Epithelial cell of esophagus (primary cell): ENCODE results near the gene RREB1.

Experiments
- DNase-seq: peaks from one replicate; pipeline ENCODE4 v3.0.0; 2010; ENCODE audit warnings: low read depth
- H3K4me3 ChIP-seq: 2 replicates; pipeline ENCODE4 v1.5.1; 2011; ENCODE audit warnings: mild to moderate bottlenecking, low read length, control low read depth
- TF ChIP-seq, protein P1 (sequence below): IDR thresholded peaks from 2 replicates; pipeline ENCODE4 v1.5.1; 2011; ENCODE audit warnings: low read depth, mild to moderate bottlenecking, low read length, control low read depth, inconsistent platforms; ENCODE audit not compliant: insufficient read depth; ENCODE audit errors: missing control alignments

RREB1 gene

DNA sequence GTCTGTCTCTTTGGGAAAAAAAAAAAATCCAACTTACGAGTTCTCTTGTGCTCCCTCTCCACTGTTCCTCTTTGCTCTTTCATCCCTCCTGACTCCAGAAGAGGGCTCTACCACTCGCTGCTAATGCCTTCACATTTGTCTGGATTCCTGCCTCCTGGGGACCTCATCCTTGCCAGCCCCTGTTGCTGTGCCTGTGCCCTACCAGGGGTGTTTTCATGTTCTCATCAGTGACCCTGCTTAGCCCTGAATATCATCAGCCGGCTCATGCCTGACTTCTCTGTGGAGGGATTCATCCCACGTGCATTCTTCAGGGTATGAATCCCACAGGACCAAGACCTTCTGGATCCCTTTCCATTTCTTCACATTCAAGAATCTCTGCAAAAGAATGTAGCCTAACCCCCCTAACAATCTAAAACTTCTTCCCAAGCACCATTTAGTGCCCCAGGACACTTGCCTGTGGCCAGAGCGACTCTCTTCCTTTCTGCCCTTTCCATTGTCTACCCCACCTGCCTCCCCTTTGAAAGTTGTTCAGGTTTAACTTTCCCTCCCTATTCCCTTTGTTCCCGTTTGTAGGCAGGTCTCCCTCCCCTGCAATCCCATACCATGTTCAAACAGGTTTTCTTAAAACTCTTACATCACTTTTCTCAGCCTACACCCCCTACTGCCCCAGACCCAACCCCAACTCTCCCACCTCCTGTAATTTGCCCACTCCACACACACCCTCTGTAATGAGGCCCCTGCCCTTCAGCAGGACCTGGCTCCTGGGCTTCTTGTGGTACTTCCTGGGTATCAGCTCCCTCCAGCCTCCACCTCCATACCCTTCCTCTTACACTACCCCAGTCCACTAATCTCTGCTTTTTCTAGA, 50.2 kb downstream of the RREB1 start:
- TF ChIP-seq, protein P1, sequence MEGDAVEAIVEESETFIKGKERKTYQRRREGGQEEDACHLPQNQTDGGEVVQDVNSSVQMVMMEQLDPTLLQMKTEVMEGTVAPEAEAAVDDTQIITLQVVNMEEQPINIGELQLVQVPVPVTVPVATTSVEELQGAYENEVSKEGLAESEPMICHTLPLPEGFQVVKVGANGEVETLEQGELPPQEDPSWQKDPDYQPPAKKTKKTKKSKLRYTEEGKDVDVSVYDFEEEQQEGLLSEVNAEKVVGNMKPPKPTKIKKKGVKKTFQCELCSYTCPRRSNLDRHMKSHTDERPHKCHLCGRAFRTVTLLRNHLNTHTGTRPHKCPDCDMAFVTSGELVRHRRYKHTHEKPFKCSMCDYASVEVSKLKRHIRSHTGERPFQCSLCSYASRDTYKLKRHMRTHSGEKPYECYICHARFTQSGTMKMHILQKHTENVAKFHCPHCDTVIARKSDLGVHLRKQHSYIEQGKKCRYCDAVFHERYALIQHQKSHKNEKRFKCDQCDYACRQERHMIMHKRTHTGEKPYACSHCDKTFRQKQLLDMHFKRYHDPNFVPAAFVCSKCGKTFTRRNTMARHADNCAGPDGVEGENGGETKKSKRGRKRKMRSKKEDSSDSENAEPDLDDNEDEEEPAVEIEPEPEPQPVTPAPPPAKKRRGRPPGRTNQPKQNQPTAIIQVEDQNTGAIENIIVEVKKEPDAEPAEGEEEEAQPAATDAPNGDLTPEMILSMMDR, result peak; percentile 2
- no peak for DNase-seq
- H3K4me3 ChIP-seq, result no peak overlapping the region

DNA sequence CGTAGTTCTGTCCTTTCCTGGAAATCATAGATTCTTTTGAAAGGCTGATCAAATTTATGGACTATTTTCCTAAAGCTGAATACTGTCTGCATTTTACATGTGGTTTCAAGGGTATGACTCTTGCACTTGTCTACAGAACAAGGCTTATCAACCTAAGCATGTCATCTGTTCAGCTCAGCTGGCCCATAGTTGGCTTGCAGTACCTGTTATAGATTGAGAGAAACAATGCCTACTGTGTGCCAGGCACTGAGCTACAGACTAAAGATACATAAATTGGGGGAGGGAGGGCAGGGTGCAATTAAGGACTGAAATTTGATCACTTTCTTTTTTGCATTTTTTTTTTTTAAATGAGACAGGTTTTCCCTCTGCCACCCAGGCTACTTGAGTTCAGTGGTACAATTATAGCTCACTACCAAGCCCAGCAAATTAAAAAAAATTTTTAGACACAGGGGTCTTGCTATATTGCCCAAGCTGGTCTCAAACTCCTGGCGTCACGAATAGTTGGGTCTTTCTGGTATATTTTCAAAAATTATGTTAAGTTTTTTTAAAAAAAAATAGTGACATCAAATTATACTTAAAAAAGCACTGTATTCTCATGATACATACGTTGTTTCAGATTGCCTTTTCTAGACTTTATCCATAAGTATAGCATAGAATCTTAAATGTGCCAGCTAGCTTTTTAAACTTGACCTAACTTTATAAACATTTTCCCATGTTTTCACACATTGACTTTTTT, 52.2 kb downstream of the RREB1 start:
- no peak for DNase-seq
- H3K4me3 ChIP-seq, result no peak overlapping the region
- TF ChIP-seq, protein P1, result no peak

DNA sequence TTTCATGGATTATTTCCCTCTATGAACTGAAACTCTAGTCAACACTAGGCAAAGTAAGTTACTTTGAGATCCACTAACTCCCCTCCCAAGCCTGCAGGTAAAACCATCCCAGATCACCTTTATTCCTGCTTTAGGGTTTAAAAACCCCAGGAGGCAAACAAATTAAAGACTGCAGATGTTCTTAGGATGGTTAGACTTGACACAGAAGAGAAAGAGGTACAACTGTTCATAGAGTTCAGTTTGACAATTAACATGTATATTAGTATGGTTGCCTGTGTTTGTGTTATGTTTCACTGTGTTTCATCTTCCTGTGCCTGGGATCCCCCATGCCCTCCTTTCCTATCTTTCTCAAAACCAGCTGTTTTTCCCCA, 53.5 kb downstream of the RREB1 start:
- TF ChIP-seq, protein P1, result no peak
- DNase-seq, result no peak
- no peak overlapping the region for H3K4me3 ChIP-seq

DNA sequence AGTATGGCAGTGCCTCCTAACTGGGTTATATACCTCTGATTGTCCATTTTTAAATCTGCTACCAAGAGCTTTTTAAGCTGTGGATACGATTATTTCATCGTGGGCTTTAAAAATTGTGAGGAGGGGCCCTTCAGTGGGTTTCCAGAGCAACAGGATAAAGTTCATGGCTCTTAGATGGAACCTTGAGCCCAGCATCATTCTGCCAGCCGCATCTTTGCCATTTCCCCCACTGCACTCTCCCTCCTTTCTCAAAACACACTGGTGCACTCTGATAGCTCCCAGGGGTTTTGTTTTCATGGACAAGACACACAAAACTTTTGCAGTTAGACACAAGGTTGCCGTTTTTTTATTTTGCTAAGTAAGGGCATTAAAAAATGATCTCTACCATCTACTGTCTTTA, 54.1 kb downstream of the RREB1 start:
- TF ChIP-seq, protein P1, result no peak
- H3K4me3 ChIP-seq, result no peak overlapping the region
- DNase-seq, result no peak

DNA sequence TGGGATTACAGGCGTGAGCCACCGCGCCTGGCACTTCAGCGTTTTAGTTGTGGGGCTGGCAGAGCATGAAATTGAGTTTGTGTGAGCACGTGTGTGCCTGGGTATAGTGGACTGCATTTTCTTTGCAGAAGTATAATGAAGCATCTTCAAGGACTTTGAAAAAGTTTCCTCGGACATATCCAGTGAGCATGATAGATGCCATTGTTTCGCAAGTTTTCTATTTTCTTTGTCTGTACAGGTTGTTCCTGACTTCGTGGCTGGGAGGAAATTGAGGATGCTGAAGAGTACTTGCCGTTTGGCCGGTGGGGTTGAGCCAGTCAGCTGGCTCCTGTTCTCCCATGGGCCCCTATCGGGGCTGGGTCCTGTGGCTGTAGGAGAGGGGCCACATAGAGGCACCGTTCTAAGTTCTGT, 55.9 kb downstream of the RREB1 start:
- H3K4me3 ChIP-seq, result no peak overlapping the region
- no peak for DNase-seq
- TF ChIP-seq, protein P1, result no peak

DNA sequence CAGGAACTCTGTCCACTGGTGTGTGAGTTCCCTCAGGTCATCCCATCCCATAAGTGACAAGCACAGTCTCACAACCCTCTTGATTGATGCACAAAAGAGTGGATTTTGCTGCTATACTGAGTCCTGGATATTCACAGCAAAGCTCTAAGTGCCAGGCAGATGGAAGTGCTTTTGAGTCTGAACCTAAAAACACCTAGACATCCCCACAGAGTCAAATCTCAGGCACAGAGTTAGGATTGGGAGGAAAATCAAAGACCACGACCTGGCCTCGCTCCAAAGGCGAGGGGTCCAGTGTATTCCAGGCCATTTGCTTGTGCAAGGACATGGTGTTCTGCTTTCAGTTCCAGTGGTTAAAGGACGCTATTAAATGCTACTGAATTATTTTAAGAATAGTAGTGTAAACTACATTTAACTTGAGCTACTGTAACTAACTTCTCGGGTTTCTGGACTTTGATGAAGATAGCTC, 56.8 kb downstream of the RREB1 start:
- TF ChIP-seq, protein P1, result no peak
- H3K4me3 ChIP-seq, result no peak overlapping the region
- DNase-seq, result no peak
